ENCODE measurements around the gene AFF2.
"Not testable (repeated sequence)": the region's sequence is repeated elsewhere in the genome, so short reads cannot be mapped to it uniquely, and the experiment has no call there.

AFF2 gene

DNA sequence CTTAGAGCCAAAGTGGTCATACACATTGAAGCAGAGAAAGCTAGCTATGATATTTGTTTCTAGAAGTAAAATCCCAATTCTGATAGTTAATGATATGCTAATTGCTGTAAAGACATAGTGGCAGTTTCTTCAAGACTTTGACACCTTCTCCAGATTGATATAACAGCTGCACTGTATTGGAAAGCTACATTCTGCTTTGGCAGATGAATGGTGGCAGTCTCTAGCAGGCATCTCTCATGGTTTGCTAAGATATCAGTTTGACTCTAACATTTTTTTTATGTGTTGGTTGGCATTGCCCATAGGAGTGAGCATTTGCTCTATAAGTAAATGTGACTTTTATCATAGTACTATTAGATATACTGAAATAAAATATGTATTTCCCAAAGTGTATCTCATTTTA lies 128.2 kb downstream of the AFF2 start:
- H3K27ac ChIP-seq = no peak overlapping the region
- no peak for DNase-seq (ENCODE audit: low read depth, low spot score)

GRCh38 chrX:148629434-148629833 lies 129.0 kb downstream of the AFF2 start:
- no peak overlapping the region for H3K27ac ChIP-seq
- no peak for DNase-seq (ENCODE audit: low read depth, low spot score)

DNA sequence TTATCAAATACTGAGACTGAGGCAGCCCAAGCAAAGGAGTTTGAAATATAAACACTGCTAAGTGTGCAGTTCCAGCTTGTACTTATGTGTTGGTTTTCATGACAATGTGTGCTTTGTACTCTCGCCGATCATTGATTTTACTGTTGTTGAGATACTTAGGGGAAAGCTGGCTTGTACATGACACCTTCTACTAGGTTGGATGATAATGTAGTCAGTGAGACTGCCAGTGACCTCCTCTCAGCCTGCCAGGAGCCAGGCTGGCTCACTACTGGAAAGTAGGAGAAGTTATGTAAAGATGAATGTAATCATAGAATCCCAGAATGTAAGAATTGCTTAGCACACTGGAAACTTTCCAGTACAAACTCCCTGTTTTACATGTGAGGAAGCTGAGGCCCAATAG lies 132.0 kb downstream of the AFF2 start:
- no peak for DNase-seq (ENCODE audit: low read depth, low spot score)
- no peak overlapping the region for H3K27ac ChIP-seq

- no peak for DNase-seq (ENCODE audit: low read depth, low spot score)
- H3K27ac ChIP-seq = no peak overlapping the region
Observed at GRCh38 chrX:148633218-148633908, 132.9 kb downstream of the AFF2 start.

- H3K27ac ChIP-seq = no peak overlapping the region
Observed at GRCh38 chrX:148634591-148634990, 134.2 kb downstream of the AFF2 start.

DNA sequence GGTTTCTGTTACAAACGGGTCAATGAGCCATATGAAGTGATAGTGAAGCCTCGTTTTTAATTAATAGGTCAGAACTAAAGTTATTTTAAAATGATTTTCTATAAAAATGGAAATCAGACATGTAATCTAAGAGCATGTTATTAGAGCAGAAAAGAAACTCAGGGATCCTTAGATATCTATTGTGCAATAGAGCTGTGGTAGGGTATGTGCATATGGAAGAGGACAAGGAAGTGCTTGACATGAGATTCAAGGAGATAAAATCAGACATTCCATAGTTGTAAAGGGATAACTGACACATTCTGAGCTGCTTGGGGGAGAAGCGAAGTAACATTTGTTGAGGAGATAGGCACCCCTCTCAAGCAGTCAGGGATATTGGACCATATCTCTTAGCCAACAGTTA lies 143.0 kb downstream of the AFF2 start:
- H3K27ac ChIP-seq = no peak overlapping the region
- no peak for DNase-seq (ENCODE audit: low read depth, low spot score)

More at GRCh38 chrX:148634591-148634990, 134.2 kb downstream of the AFF2 start:
- DNase-seq (ENCODE audit: low read depth, low spot score) = no peak

GRCh38 chrX:148647651-148648050 lies 147.2 kb downstream of the AFF2 start:
- DNase-seq (ENCODE audit: low read depth, low spot score) = no peak

DNA sequence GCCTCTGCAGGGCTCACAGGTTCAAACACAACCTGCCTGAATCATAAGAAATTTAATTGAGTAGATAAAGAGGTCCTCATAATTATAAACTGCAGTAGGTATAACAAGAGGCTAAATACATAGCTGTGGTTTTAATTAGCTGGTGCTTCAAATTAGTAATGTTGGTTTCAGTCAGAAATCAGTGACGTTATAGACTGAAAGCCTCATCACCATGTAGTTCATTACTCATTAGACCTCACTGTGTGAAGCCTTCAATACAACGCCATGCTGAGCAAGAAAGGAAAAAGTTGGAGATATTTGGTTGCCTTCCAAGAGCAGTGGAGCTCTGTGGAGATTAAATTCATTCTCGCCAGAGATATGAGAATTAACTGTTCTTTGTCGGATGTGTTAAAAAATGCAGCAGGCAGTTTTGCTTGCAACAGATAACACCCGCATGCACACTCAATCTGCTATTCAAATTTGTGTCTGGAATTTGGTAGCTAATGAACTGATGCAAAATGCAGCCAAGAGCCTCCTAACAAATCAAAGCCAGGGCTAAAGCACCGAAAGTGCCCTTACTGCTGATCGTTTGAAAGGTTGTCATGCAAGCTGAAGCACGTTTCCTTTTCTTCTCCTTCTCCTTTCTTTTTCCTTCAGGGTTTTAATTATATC lies 148.9 kb downstream of the AFF2 start:
- no peak overlapping the region for H3K27ac ChIP-seq
- no peak for DNase-seq (ENCODE audit: low read depth, low spot score)

More at GRCh38 chrX:148647651-148648050, 147.2 kb downstream of the AFF2 start:
- no peak overlapping the region for H3K27ac ChIP-seq

- H3K27ac ChIP-seq = no peak overlapping the region
- DNase-seq (ENCODE audit: low read depth, low spot score) = no peak
Observed at GRCh38 chrX:148658115-148658730, 157.8 kb downstream of the AFF2 start.

- no peak overlapping the region for H3K27ac ChIP-seq
- no peak for DNase-seq (ENCODE audit: low read depth, low spot score)
Observed at GRCh38 chrX:148659481-148659880, 159.1 kb downstream of the AFF2 start.

- DNase-seq (ENCODE audit: low read depth, low spot score) = no peak
- no peak overlapping the region for H3K27ac ChIP-seq
Observed at GRCh38 chrX:148661035-148661434, 160.6 kb downstream of the AFF2 start.

DNA sequence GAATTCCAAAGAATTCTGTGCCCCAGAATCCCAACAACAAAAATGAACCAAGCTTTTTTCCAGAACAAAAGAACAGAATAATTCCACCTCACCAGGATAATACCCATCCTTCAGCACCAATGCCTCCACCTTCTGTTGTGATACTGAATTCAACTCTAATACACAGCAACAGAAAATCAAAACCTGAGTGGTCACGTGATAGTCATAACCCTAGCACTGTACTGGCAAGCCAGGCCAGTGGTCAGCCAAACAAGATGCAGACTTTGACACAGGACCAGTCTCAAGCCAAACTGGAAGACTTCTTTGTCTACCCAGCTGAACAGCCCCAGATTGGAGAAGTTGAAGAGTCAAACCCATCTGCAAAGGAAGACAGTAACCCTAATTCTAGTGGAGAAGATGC lies 161.6 kb downstream of the AFF2 start:
- no peak for DNase-seq (ENCODE audit: low read depth, low spot score)
- no peak overlapping the region for H3K27ac ChIP-seq

- DNase-seq (ENCODE audit: low read depth, low spot score) = no peak
Observed at GRCh38 chrX:148664171-148664570, 163.8 kb downstream of the AFF2 start.

DNA sequence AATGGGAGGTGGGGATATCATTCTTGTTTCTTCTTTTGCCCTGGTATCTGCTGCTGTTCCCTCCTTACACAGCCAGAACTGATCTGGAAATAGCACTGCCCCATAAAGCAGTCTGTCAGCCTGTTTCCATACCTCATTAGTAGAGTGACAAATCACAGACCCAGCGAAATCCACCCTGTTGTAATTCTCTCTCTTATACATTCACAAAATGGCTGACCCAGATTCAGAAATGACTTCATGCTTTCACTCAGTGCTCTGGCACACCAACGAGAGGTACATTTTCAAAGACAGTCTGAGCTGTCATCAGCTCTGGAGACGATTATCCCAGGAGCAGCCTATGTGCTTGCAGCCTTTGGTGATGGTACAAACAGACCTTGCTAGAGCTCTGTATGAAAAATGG lies 164.6 kb downstream of the AFF2 start:
- DNase-seq (ENCODE audit: low read depth, low spot score) = no peak
- H3K27ac ChIP-seq = no peak overlapping the region

More at GRCh38 chrX:148664171-148664570, 163.8 kb downstream of the AFF2 start:
- no peak overlapping the region for H3K27ac ChIP-seq

DNA sequence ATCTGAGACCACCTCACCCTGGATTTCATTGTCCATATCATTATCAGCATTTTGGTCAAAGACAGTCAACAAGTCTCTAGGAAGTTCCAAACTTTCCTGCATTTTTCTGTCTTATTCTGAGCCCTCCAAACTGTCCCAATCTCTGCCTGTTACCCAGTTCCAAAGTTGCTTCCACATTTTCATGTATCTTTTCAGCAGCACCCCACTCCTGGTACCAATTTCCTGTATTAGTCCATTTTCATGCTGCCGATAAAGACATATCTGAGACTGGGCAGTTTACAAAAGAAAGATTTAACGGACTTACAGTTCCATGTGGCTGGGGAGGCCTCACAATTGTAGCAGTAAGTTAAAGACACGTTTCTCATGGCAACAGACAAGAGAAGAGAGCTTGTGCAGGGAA lies 168.8 kb downstream of the AFF2 start:
- H3K27ac ChIP-seq; DNase-seq (ENCODE audit: low read depth, low spot score): not testable (repeated sequence)

GRCh38 chrX:148670277-148670676 lies 169.9 kb downstream of the AFF2 start:
- no peak for DNase-seq (ENCODE audit: low read depth, low spot score)
- no peak overlapping the region for H3K27ac ChIP-seq

GRCh38 chrX:148672517-148672916 lies 172.1 kb downstream of the AFF2 start:
- no peak for DNase-seq (ENCODE audit: low read depth, low spot score)

DNA sequence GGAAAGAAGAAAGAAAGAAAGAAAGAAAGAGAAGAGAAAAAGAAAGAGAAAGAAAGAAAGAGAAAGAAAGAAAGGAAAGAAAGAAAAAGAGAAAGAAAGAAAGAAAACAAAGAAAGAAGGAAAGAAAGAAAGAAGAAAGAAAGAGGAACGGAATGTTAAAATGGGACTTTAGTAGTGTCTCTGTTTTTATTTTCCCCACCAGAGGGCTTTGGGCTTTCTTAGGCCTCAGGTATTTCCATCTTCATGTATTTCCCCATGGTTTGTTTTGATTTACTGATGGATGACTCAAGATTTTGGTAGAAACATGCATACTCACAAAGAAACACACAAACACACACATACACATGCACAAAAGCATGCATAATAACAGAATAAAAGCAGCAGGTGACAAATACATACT lies 181.2 kb downstream of the AFF2 start:
- no peak for DNase-seq (ENCODE audit: low read depth, low spot score)
- H3K27ac ChIP-seq = no peak overlapping the region

More at GRCh38 chrX:148672517-148672916, 172.1 kb downstream of the AFF2 start:
- no peak overlapping the region for H3K27ac ChIP-seq

GRCh38 chrX:148682206-148682605 lies 181.8 kb downstream of the AFF2 start:
- H3K27ac ChIP-seq = no peak overlapping the region
- DNase-seq (ENCODE audit: low read depth, low spot score) = no peak

GRCh38 chrX:148691456-148691855 lies 191.0 kb downstream of the AFF2 start:
- no peak overlapping the region for H3K27ac ChIP-seq
- DNase-seq (ENCODE audit: low read depth, low spot score) = no peak

DNA sequence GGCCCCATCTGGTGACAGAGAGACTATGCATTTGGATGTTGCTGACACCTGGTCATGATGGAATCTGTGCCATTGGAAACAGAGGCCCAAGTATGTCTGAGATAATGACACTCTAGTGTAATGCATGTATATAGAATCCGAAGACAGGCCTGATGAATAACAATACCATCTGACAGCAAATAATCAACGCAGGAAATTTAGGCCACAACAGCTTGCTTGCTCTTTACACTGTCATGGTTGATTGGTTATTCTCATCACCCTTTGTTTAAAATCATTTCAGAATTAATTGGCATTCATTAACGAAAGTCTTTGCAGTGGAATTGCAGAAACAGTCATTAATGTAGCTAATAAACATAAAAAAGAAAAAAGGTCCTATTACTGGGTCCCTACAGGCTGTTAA lies 194.8 kb downstream of the AFF2 start:
- no peak overlapping the region for H3K27ac ChIP-seq
- DNase-seq (ENCODE audit: low read depth, low spot score) = no peak

All from epithelial cell of prostate (primary cell).